Amniotic epithelial cell (primary cell): ENCODE measurements around the gene STX16.

Experiments used
- DNase-seq: peaks from one replicate; pipeline ENCODE4 v3.0.0-alpha.2; 2010; ENCODE audit warnings: low read depth

STX16 gene

DNA sequence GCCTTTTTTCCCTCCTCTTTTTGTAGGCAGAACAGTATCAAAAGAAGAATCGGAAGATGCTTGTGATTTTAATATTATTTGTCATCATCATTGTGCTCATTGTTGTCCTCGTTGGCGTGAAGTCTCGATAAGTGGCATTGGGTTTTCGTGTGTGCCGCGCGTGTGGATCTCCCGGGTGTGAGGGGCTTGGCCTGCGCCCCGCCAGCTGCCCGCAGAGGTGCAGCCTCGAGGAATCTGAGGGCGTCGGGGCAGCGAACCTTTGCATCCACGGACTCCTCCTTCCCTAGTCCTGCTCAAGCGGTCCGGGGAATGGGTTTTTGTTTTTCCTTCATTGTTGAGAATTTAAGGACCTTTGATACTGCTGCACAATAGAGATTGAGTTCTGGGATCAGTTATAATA, 25.1 kb downstream of the STX16 start:
- DNase-seq = no peak

GRCh38 chr20:58677079-58677604, 26.1 kb downstream of the STX16 start:
- no peak for DNase-seq

DNA sequence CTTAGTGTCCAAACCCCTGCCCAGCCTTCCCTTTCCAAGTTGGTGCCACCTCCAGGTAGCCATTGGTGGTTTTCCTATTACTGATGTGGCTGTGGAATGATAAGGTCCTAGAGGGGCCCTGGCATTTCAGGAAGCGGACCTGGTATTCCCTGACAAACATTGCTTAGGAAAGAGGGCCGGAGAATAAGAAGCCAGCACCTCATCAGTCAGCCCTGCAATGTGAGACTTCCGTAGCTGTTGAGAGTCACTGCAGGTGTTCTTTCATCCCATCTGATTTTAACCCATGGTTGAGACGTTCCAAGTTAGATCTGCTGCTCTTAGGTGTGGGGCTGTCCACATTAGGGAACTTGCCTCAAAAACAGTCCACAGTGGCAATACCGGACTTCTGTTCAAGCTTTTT, 26.7 kb downstream of the STX16 start:
- no peak for DNase-seq

- DNase-seq = no peak
Measured at GRCh38 chr20:58678806-58679205, 27.7 kb downstream of the STX16 start.

- peak; percentile 88 for DNase-seq
Measured at GRCh38 chr20:58682656-58683531, 31.8 kb downstream of the STX16 start.

DNA sequence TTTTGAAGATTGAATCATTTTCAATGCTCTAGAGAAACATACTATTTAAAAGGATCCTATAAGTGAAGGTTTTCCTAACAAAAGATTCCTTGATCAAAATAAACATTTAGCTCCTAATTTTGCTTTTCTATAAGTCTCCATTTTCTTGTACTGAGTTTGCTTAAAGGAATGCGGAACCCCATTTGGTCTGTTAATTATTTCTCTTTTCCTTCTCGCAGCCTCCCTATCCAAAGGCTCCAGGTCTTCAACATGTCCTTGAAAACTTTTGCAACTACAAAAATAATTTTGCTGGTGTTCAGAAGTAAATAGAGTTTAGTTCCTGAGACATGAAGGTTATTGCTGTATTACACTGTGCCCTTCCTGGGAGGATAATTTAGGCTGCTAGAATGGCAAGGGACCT, 33.2 kb downstream of the STX16 start:
- DNase-seq = no peak

GRCh38 chr20:58685988-58686387, 34.9 kb downstream of the STX16 start:
- no peak for DNase-seq

DNA sequence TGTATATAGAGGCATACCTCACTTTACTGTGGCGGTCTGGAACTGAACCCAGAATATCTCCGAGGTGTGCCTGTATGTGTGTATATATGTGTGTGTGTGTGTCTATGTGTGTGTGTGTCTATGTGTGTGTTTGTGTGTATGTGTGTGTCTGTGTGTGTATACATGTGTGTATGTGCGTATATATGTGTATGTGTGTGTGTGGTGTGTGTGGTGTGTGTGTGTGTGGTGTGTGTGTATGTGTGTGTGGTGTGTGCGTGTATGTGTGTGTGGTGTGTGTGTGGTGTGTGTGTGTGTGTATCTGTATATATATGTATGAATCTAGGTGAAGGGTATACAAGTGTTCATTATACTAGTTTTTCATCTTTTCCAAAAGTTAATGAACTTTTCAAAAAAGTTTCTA, 37.3 kb downstream of the STX16 start:
- no peak for DNase-seq

- DNase-seq = no peak
Measured at GRCh38 chr20:58688840-58689239, 37.8 kb downstream of the STX16 start.

GRCh38 chr20:58690396-58691135, 39.5 kb downstream of the STX16 start:
- peak; percentile 96 for DNase-seq

GRCh38 chr20:58691773-58692578, 40.9 kb downstream of the STX16 start:
- peak; percentile 88 for DNase-seq

DNA sequence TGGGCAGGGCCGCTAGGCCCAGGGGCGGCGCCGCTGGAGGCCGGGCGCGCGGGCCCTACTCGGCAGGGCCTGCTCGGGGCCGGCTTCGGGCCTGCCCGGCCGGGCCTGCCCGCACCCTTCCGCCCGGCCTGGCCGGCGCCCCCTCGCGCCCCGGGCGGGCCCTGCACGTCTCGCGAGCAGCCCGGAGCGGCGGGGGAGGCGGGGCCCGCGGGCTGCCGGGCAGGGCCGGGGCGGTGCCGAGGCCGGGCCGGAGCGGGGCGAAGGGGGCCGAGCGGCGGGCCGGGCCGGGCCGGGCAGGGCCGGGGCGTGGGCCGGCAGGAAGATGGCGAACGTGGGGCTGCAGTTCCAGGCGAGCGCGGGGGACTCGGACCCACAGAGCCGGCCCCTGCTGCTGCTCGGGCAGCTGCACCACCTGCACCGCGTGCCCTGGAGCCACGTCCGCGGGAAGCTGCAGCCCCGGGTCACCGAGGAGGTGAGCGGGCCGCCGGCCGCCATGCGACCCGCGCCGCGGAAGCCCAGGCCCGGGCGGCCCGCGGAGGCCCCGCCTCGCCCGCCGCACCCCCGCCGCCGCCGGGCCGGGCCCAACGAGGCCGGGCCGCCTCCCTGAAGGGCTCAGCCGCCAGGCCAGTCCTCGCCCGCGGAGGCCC, 41.6 kb downstream of the STX16 start, which contains the start of gene NPEPL1:
Gene NPEPL1, plus strand, starts transcription at position 222 of the 647 bp plus-strand sequence. Its CDS starts 101 bp downstream, at position 323.
- DNase-seq = peak; percentile 75

GRCh38 chr20:58693226-58694006, 42.3 kb downstream of the STX16 start:
- DNase-seq = no peak

DNA sequence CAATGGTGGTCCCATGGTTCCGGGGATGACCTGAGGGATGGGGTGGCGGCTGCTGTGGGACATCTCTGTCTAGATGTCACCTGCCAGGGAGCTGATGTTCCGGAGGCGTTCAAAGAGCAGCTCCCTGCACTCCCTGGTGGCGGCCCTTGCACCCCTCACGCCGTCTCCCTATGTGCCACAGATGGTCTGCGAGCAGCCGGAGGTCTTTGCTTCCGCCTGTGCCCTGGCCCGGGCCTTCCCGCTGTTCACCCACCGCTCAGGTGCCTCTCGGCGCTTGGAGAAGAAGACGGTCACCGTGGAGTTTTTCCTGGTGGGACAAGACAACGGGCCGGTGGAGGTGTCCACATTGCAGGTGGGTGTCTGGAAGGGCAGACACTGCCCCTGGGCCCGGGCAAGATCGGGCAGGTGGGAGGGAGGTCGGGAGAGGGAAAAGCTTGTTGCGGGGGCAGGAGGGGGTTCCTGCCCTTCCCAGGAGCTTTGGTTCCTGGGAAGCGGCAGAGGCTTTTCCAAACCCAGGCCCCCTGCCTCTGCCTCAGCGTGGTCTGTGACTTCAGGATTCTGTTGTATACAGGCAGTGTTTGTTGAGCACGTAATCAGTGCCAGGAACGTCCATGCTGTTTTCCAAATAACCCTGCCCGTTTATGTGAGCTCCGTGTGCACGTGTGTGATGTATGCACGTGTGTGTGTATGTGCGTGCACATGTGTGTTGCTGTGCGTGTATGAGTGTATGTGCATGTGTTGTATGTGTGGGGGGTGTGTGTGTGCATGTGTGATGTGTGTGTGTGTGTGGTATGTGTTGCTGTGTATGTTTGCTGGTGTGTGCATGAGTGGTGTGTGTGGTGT, 43.4 kb downstream of the STX16 start:
- DNase-seq = no peak

GRCh38 chr20:58695084-58695722, 44.1 kb downstream of the STX16 start:
- DNase-seq = no peak

DNA sequence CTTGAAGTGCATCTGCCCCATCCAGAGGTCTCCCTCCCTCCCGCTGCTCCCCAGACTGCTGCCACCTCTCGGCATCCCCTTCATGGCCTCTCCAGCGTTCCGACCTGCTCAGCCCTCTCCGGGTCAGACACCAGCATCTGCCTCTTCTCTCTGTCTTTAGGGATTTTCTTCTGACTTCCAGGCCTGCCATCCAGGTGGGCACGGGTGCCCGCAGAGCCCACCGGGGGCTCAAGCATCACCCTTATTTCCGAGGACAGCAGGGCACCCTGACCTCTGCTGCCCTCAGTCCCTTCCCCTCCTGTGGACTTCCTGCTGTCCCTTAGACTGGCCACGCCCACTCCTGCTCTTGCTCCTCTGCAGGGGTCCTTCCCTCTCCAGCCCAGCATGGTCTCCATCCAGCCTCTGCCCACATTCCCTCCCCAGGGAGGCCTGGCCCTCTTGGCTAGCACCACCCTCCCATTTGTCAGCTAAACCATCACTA, 44.9 kb downstream of the STX16 start:
- no peak for DNase-seq

DNA sequence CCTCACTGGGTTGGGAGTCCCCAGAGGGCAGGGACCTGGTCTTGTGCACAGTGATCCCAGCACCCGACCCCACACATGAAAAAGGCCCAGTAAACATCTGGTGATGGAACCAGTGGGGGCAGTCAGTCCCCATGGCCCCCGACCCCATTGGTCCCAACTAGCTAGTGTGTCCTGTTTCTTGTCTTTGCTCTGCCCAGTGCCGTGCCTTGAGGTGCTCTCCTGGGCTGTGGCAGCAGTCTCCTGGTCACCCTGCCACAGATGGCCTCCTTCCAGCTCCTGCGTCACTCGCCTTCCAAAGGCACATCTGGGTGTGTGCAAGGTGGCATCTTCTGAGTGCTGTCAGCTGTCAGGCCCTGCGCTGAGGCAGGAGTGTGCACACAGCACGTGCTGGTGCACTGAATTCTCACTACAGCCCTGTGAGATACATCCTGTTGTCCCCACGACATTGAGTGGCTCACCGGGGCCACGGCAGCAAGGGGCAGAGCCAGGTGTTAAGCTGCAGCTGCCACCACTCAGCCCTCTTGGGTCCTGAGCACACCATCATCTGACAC, 45.4 kb downstream of the STX16 start:
- no peak for DNase-seq

- no peak for DNase-seq
Measured at GRCh38 chr20:58697201-58697866, 46.3 kb downstream of the STX16 start.
